SJCRH30 (cell line): ENCODE measurements around the gene CHCHD1. TPM values are rescaled to one million over a fixed set of nuclear protein-coding genes. Genes with fewer than 3 reads are reported as not detected.

Experiments
- DNase-seq, 2 experiments: peaks; one replicate each; pipeline ENCODE4 v3.0.0-alpha.2; 2015 to 2020
- H3K27ac ChIP-seq: fragments of 250-450 bp; sonication (Bioruptor Pico); 2 replicates; pipeline ENCODE4 v1.5.1; 2020; ENCODE audit warnings: mild to moderate bottlenecking, moderate library complexity
- H3K27me3 ChIP-seq: fragments of 250-450 bp; sonication (Bioruptor Pico); 2 replicates; pipeline ENCODE4 v1.5.1; 2020; ENCODE audit warnings: mild to moderate bottlenecking, moderate library complexity
- H3K36me3 ChIP-seq: fragments of 250-450 bp; sonication (Bioruptor Pico); 2 replicates; pipeline ENCODE4 v1.5.1; 2020; ENCODE audit warnings: mild to moderate bottlenecking, moderate library complexity
- H3K4me1 ChIP-seq: fragments of 250-450 bp; sonication (Bioruptor Pico); 2 replicates; pipeline ENCODE4 v1.5.1; 2020; ENCODE audit warnings: mild to moderate bottlenecking, moderate library complexity
- H3K4me3 ChIP-seq: fragments of 250-450 bp; sonication (Bioruptor Pico); 2 replicates; pipeline ENCODE4 v1.5.1; 2020; ENCODE audit warnings: mild to moderate bottlenecking, moderate library complexity
- H3K9me3 ChIP-seq: fragments of 250-450 bp; sonication (Bioruptor Pico); replicated peaks from 2 replicates; pipeline ENCODE4 v1.5.1; 2020; ENCODE audit warnings: mild to moderate bottlenecking, moderate library complexity
- total RNA-seq: library from RNA; depleted of rRNA; stranded (reverse); fragments of >200 nt; shearing (Covaris generic); gene quantifications from 2 replicates; pipeline ENCODE4 v1.2.3, GENCODE V29; 2014

Gene CHCHD1
- total RNA-seq, 1 experiment from 2014 or later = 78.2 TPM

DNA sequence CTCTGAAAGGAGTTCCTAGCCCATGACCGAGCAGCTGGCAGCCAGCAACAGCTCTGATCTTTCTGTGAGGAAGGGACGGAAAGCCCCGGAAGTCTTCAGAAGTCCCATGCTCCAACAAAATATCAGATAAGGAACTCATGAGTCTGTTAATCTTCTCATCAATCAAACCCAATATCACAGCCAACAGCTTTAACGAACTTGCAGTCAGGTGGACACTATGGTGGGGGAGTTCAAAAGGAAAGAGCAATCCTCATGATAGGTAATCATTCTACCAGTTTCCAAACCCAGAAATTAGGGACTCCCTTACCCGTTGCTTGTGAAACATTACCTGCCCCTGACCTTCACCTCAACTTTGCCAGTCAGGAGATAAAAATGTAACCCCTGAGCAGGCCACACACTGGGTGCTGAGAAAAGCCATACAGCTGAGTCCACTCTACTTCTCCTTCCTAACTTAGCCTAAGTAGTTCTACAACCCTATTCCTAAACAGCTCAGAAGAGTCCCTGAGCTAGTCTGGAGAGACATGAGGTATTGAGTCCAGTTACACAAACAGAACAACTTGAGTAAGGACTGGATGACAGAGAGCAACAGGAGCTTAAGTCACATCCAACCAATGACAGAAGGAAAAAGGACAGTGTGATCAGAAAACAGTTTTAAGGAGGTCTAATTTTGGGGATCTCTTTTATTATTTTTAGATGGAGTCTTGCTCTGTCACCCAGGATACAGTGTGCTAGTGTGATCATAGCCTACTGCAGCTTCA lies 27.4 kb downstream of the CHCHD1 start:
- peaks cover 10% of the 10 kb centered on the region; the same call in 1 of the 2 replicates for H3K4me1 ChIP-seq
- no peak for DNase-seq
- no peaks in the 10 kb centered on the region for H3K9me3 ChIP-seq
- no peak overlapping the region for H3K27ac ChIP-seq
- no peaks in the 10 kb centered on the region for H3K27me3 ChIP-seq
- H3K4me3 ChIP-seq = no peak overlapping the region
- H3K36me3 ChIP-seq = peaks cover 22% of the 10 kb centered on the region

DNA sequence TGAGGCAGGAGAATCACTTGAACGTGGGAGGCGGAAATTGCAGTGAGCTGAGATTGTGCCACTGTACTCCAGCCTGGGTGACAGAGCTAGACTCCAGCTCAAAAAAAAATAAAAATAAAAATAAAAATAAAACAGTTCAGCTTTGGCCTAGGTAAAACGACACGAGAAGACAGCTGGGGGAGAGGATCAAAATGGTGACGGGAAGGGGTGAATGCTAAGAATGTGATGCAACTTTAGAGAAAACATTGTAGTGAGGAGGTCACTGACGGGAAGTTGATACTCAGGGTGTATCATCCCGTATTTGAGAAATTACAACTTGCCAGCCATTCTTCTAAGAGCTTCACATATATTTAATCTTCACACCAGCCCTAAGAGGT lies 28.5 kb downstream of the CHCHD1 start:
- DNase-seq = no peak
- no peaks in the 10 kb centered on the region for H3K9me3 ChIP-seq
- peaks cover 19% of the 10 kb centered on the region; the same call in 1 of the 2 replicates for H3K36me3 ChIP-seq
- H3K4me3 ChIP-seq = peak overlapping the region; percentile 93
- H3K27ac ChIP-seq = no peak overlapping the region
- peaks cover 18% of the 10 kb centered on the region for H3K4me1 ChIP-seq
- H3K27me3 ChIP-seq = no peaks in the 10 kb centered on the region

GRCh38 chr10:73810735-73811465 lies 29.1 kb downstream of the CHCHD1 start:
- DNase-seq = peak in 1 of 2 experiments; percentile 40
- peak overlapping the region; percentile 54; the same call in 1 of the 2 replicates for H3K27ac ChIP-seq
- H3K4me3 ChIP-seq = peak overlapping the region; percentile 93
- H3K27me3 ChIP-seq = no peaks in the 10 kb centered on the region
- no peaks in the 10 kb centered on the region for H3K9me3 ChIP-seq
- H3K36me3 ChIP-seq = peaks cover 14% of the 10 kb centered on the region; the same call in 1 of the 2 replicates
- peaks cover 18% of the 10 kb centered on the region for H3K4me1 ChIP-seq

- Histone ChIP-seq H3K27me3 (no peaks in the 10 kb centered on the region), H3K27ac (no peak overlapping the region), H3K36me3 (peaks cover 3% of the 10 kb centered on the region; the same call in 1 of the 2 replicates), H3K4me3 (no peak overlapping the region), H3K9me3 (no peaks in the 10 kb centered on the region), H3K4me1 (peaks cover 18% of the 10 kb centered on the region)
- peak in 1 of 2 experiments; percentile 44 for DNase-seq
Observed at GRCh38 chr10:73812657-73813056, 30.8 kb downstream of the CHCHD1 start.

DNA sequence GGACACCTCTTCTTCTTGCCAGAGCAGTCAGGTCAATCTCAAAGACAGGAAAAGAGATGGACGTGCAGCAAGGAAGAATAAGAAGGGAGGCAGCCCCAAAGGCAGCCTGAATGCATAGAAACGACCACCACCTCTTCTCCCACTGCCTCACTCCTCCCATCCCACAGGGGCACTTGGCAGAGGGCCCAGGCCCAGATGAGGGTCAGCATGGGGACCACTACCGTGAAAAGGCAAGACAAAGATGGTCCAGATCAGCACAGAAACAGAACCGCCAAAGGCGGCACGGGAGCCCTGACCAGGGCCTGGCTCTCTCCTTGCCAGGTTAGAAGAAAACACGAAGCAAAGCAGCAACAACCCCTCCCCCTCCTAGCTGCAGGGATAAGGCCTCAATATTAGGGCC lies 31.5 kb downstream of the CHCHD1 start:
- no peak overlapping the region for H3K27ac ChIP-seq
- peaks cover 3% of the 10 kb centered on the region; the same call in 1 of the 2 replicates for H3K36me3 ChIP-seq
- H3K27me3 ChIP-seq = no peaks in the 10 kb centered on the region
- no peak for DNase-seq
- H3K4me3 ChIP-seq = no peak overlapping the region
- no peaks in the 10 kb centered on the region for H3K9me3 ChIP-seq
- peaks cover 18% of the 10 kb centered on the region for H3K4me1 ChIP-seq

- Histone ChIP-seq H3K27ac (peak overlapping the region; percentile 50), H3K9me3 (no peaks in the 10 kb centered on the region), H3K36me3 (peaks cover 3% of the 10 kb centered on the region; the same call in 1 of the 2 replicates), H3K27me3 (no peaks in the 10 kb centered on the region), H3K4me3 (no peak overlapping the region), H3K4me1 (peaks cover 18% of the 10 kb centered on the region)
- peak; percentile 91 to 92 for DNase-seq
Observed at GRCh38 chr10:73814276-73814895, 32.5 kb downstream of the CHCHD1 start.

DNA sequence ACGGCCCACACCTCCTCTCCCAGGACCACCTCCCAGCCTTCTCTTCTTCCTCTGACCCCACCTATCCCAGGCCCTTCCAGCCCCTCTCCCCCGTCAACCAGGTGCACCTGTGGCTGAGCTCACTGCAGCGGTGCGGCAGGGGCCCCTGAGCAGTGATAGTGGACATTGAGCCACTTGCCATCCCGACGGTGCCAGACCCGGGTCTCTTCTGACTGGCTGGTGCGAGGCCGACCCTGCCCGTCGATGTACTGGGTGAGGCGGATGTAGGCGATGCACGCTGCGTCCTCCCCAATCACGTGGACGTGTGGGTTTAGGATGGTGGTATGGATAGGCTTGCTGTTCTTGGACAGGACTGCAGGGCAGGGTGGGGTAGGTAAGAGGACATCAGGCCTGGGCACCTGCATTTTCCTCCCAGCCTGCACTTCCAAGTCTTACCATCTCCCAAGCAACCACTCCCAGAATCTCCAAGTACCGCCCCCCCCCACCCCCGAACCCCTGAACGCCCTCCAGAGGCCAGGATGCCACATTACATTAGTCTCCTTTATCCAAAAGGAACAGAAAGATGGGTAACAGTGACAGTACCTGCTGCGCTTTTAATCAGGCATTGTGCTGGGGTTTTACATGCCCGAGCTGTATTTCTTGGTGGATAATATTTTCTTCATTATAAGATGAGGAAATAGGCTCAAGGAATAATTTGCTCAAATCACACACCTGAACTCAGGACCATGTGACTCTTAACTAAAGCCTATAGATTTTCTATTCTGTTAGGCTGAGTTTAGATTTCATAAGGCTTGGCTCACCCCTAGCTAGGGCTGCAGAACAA lies 33.3 kb downstream of the CHCHD1 start:
- Histone ChIP-seq H3K4me3 (no peak overlapping the region), H3K9me3 (no peaks in the 10 kb centered on the region), H3K27ac (peak overlapping the region; percentile 50), H3K36me3 (peaks cover 3% of the 10 kb centered on the region; the same call in 1 of the 2 replicates), H3K27me3 (no peaks in the 10 kb centered on the region), H3K4me1 (peaks cover 18% of the 10 kb centered on the region)
- DNase-seq = peak in 1 of 2 experiments; percentile 55

- H3K4me3 ChIP-seq = no peak overlapping the region
- peaks cover 3% of the 10 kb centered on the region; the same call in 1 of the 2 replicates for H3K36me3 ChIP-seq
- H3K27ac ChIP-seq = no peak overlapping the region
- DNase-seq = no peak
- H3K27me3 ChIP-seq = no peaks in the 10 kb centered on the region
- no peaks in the 10 kb centered on the region for H3K9me3 ChIP-seq
- H3K4me1 ChIP-seq = peaks cover 18% of the 10 kb centered on the region
Observed at GRCh38 chr10:73815719-73816030, 33.8 kb downstream of the CHCHD1 start.

DNA sequence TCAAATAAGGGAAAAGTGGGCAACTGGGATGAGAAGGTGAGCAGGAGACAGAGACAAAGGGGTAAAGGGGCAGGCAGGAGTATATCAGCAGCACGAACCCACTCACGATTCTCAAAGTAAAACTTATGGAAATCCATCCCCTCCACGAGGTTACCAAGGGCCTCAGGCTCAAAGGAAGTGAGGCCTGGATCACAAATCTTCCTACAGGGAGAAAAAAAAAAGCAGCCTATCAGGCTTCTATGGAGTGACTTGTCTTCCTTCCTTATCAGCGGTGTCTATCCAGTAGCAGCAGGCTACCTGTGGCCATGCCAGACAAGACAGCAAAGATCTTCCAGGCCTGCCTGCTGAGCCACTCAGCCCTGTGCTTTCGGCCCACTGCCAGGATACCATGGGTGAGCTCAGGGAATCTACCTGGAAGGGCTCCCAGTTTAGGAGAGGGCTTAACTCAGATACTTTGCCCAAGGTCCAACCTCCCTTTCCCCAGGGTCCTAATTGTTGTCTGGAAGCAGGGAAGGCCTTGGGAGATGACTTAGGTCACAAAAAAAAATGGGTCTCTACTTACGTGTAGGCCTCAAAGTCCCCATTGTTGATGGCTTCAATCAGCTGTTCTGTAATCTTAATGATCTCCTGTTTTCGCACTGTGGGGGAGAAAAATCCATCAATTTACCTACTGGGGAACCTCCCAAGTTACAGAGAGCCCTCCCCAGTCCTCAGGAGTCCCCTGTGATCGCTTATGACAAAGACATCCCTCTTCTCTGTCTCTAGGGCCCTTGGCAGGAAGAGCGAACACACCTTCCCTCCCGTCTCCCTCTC lies 35.3 kb downstream of the CHCHD1 start:
- DNase-seq = no peak
- H3K27ac ChIP-seq = no peak overlapping the region
- H3K36me3 ChIP-seq = peaks cover 3% of the 10 kb centered on the region; the same call in 1 of the 2 replicates

DNA sequence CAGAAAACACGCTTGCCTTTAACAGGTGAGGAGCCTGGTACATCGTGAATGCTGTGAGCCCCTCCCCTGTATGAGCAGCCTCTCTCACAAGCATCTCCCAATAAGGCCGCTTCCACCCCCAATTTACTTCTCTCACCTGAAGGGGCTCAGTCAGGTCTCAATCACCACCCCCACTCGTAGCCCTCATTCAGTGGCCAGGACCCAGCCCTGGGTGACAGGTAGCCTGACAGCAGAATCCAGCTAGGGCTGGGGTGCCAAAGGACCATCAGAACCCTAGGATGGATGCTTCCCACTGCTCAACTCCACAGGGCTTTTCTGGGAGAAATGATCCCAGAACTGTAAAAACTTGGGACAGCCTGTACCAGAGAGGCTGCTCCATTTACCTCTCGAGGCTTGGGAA lies 36.0 kb downstream of the CHCHD1 start:
- no peak for DNase-seq
- H3K36me3 ChIP-seq = no peaks in the 10 kb centered on the region
- H3K4me1 ChIP-seq = peaks cover 12% of the 10 kb centered on the region

More for the DNA sequence above, 35.3 kb downstream of the CHCHD1 start:
- Histone ChIP-seq H3K4me3 (no peak overlapping the region), H3K9me3 (no peaks in the 10 kb centered on the region), H3K27me3 (no peaks in the 10 kb centered on the region), H3K4me1 (peaks cover 17% of the 10 kb centered on the region)

GRCh38 chr10:73818402-73818801 lies 36.6 kb downstream of the CHCHD1 start:
- Histone ChIP-seq H3K27ac (no peak overlapping the region), H3K36me3 (no peaks in the 10 kb centered on the region; the same call in 1 of the 2 replicates), H3K27me3 (no peaks in the 10 kb centered on the region), H3K4me3 (no peak overlapping the region), H3K4me1 (peaks cover 12% of the 10 kb centered on the region), H3K9me3 (no peaks in the 10 kb centered on the region)
- DNase-seq = no peak

More for the DNA sequence above, 36.0 kb downstream of the CHCHD1 start:
- Histone ChIP-seq H3K27me3 (no peaks in the 10 kb centered on the region), H3K9me3 (no peaks in the 10 kb centered on the region), H3K27ac (no peak overlapping the region), H3K4me3 (no peak overlapping the region)

DNA sequence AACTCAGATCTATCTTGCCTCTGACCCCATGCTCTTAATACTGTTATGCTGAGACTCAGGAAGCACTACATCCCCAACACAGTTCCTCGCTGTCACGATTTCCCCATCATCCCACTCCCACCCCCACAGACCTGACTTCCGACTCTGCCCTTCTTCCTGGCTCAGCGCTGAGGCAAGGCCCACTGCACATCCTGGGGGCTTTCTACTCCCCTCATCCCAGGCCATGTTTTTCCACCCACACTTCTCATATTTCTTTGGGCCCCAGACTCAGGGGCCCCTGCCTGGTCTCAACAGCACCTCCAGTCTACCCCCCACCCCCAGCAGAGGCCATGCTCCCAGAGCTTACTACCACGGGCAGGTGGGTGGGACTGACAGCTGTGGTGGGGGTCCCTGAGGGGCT lies 37.2 kb downstream of the CHCHD1 start:
- peaks cover 3% of the 10 kb centered on the region; the same call in 1 of the 2 replicates for H3K36me3 ChIP-seq
- H3K4me1 ChIP-seq = peaks cover 8% of the 10 kb centered on the region
- no peak overlapping the region for H3K4me3 ChIP-seq
- no peak for DNase-seq
- H3K27ac ChIP-seq = no peak overlapping the region
- H3K27me3 ChIP-seq = no peaks in the 10 kb centered on the region
- H3K9me3 ChIP-seq = no peaks in the 10 kb centered on the region

DNA sequence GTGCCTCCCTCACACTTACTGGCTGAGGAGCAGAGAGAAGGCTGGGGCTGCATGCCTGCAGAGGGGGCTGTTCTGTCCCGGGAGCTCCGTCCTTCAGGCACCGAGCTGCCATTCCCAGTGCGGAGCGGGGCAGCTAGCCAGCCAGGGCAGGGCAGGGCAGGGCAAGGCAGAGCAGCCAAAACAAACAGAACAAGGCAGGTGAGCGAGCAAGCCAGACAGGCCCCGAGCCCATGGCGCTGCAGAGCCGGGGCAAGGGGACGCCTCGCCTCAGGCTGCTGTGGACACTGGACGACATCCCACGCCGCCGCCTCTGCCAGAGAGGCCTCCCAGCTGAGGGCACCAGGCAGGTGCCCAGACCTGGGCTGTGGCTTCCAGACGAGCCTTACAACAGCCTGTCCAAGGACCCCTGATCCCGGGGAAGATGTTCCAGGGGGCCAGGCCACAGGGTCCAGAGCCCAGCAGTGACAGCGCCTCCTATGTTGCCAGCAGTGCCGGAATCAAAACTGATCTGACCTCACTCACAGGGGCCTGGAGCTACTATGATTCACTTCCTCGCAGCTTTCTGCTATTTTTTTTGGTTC lies 37.8 kb downstream of the CHCHD1 start:
- no peaks in the 10 kb centered on the region for H3K27me3 ChIP-seq
- H3K4me3 ChIP-seq = no peak overlapping the region
- H3K27ac ChIP-seq = no peak overlapping the region
- no peaks in the 10 kb centered on the region for H3K9me3 ChIP-seq
- DNase-seq = no peak
- peaks cover 3% of the 10 kb centered on the region; the same call in 1 of the 2 replicates for H3K36me3 ChIP-seq
- peaks cover 5% of the 10 kb centered on the region; the same call in 1 of the 2 replicates for H3K4me1 ChIP-seq
